ENCODE data around the gene HNRNPH1.
"Not testable (repeated sequence)": the region's sequence is repeated elsewhere in the genome, so short reads cannot be mapped to it uniquely, and the experiment has no call there.

DNA sequence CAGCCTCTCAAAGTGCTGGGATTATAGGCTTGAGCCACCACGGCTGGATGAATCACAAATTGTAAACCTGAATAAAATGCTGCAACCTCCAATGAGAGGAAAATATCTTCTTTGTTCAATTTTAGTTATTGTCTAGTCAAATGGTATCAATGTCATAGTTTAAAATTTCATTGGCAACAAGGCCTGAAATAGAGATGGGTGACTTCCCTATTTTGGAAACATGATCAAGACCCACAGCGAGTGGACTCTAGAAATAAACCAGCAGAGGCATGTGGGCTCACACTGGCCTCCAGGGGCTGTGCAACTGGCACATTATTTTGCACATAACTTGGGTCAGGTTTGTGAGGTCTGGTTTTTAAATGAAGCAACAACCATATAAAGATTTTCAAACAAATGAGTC, 29.7 kb upstream of the HNRNPH1 start:
- TF ChIP-seq, protein P1, sequence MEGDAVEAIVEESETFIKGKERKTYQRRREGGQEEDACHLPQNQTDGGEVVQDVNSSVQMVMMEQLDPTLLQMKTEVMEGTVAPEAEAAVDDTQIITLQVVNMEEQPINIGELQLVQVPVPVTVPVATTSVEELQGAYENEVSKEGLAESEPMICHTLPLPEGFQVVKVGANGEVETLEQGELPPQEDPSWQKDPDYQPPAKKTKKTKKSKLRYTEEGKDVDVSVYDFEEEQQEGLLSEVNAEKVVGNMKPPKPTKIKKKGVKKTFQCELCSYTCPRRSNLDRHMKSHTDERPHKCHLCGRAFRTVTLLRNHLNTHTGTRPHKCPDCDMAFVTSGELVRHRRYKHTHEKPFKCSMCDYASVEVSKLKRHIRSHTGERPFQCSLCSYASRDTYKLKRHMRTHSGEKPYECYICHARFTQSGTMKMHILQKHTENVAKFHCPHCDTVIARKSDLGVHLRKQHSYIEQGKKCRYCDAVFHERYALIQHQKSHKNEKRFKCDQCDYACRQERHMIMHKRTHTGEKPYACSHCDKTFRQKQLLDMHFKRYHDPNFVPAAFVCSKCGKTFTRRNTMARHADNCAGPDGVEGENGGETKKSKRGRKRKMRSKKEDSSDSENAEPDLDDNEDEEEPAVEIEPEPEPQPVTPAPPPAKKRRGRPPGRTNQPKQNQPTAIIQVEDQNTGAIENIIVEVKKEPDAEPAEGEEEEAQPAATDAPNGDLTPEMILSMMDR (conservative IDR thresholded peaks at IDR 0.05; ENCODE audit: low read depth, low read length): not testable (repeated sequence)
- TF ChIP-seq EZH2 (IDR thresholded peaks at IDR 0.05; ENCODE audit: borderline replicate concordance, low read depth, low read length, poor library complexity, severe bottlenecking): not testable (repeated sequence)
